ENCODE data around the gene C10orf90.

The C10orf90 gene

DNA sequence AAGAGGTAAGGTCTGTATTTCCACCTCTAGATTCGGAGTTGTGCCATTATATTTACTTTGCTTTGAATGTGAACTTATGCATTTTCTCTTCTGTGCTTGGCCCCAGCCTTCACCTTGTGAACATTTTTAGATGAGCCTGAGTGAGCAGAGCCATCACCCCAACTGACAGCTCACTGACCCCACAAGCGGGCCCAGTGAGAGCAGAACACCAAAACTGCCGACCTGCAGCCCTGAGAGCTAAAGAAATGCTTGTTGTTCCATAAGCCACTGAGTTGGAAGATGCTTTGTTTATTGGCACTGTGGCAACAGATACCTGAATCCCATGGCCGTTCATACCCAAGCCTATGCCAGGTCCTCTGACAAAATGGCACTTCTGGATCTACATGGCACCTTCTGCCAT lies 37.8 kb downstream of the C10orf90 start:
- no peaks in the 10 kb centered on the region for H3K36me3 Mint-ChIP-seq (ENCODE audit: low read depth)
- H3K9me3 Mint-ChIP-seq = no peaks in the 10 kb centered on the region
- H3K27me3 Mint-ChIP-seq (ENCODE audit: low read depth) = no peaks in the 10 kb centered on the region
- H3K4me3 Mint-ChIP-seq = no peak overlapping the region
- no peaks in the 10 kb centered on the region for H3K4me1 Mint-ChIP-seq (ENCODE audit: low read depth)
- no peak overlapping the region for H3K27ac Mint-ChIP-seq

DNA sequence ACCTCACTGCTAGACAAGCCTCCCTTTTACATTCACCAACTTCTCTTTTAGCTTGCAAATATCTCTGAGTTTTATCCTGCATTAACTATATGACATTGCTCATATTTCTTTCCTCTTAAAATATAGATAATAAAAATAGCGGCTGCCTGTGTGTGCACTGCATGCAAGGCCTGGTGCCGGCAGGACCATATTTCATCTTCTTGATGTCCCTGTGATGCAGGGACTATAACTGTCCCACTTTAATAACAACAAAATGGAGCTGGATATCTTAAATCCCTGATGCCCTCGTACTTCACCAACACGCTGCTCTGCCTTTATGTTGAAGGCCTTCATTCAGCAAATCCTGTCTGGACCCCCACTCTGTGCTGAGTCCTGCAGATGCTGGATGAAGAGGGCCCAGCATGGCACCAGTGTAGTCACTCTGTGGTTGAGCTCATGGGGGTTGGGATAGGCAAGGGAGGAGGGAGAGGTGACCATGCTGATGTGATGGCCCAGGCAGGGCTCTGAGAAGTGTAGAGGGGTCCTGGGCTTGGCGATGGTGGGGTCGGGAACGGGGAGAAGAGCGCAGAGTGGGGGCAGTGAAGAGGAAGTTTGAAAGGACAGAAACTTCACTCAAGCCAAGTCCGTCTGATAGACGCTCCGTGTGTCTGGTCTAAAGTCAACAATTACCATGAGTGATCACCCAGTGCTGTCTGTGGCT lies 40.4 kb downstream of the C10orf90 start:
- Mint-ChIP-seq H3K27ac (no peak overlapping the region), H3K4me1 (ENCODE audit: low read depth) (no peaks in the 10 kb centered on the region), H3K36me3 (ENCODE audit: low read depth) (no peaks in the 10 kb centered on the region), H3K4me3 (no peak overlapping the region), H3K27me3 (ENCODE audit: low read depth) (no peaks in the 10 kb centered on the region), H3K9me3 (no peaks in the 10 kb centered on the region)

DNA sequence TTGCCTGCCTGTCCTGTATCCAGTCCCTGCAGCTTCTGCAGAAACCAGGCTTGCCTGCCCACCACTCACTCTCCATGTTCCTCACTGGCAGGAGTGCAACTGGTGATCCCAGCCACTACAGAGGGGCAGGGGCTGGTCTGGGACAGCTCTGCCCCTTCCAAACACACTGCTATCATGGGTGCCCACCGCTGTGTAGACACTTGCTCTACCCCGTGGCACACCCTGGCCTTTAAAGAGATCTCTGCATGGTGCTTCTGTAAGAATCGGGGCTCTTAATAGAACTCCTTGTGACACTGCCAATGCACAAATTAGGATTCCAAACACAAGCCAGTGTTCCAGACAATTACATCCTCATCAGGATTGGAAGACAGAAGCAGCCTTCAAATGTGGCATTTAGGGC lies 41.7 kb downstream of the C10orf90 start:
- Mint-ChIP-seq H3K36me3 (ENCODE audit: low read depth) (no peaks in the 10 kb centered on the region), H3K9me3 (no peaks in the 10 kb centered on the region), H3K27ac (no peak overlapping the region), H3K4me1 (ENCODE audit: low read depth) (no peaks in the 10 kb centered on the region), H3K4me3 (no peak overlapping the region), H3K27me3 (ENCODE audit: low read depth) (no peaks in the 10 kb centered on the region)

DNA sequence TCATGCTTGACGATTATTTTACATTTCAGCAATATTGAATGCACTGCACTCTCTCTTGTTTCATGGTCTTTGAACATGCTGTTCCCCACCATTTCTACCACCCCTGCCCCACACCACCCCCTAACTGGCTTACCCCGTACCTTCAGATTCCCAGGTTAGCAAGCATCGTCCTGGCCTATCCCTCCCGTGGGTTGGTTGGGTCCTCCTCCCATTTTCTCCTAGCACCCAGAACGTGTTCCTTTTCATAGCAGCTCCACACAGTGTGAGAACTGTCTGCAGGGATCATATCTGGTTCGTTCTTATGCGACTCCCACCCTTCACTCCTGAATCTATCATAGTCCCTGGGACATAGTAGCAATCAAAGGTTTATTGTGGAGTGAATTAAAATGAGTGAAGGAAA lies 48.6 kb downstream of the C10orf90 start:
- Mint-ChIP-seq H3K27ac (no peak overlapping the region), H3K36me3 (ENCODE audit: low read depth) (no peaks in the 10 kb centered on the region), H3K9me3 (no peaks in the 10 kb centered on the region), H3K27me3 (ENCODE audit: low read depth) (no peaks in the 10 kb centered on the region), H3K4me1 (ENCODE audit: low read depth) (no peaks in the 10 kb centered on the region), H3K4me3 (no peak overlapping the region)

DNA sequence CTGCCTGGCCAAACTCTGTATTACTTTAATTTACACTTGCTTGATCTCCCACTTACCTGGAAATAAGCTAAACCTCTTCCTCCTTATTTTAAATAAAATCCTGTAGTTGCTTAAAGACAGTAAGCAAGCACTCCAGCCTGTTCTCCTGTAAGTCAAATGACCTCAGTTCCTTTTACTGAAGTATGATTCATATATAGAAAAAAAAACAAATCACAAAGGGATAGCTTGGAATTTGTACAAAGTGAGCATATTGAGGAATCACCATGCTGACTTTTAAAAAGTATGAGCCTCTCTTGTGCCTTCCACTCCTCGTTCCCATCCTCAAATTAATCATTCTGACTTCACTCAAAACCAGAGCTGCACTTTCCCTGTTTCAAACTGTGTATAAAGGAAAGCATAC lies 52.0 kb downstream of the C10orf90 start:
- no peak overlapping the region for H3K27ac Mint-ChIP-seq
- H3K27me3 Mint-ChIP-seq (ENCODE audit: low read depth) = no peaks in the 10 kb centered on the region
- H3K36me3 Mint-ChIP-seq (ENCODE audit: low read depth) = no peaks in the 10 kb centered on the region
- no peaks in the 10 kb centered on the region for H3K9me3 Mint-ChIP-seq
- no peaks in the 10 kb centered on the region for H3K4me1 Mint-ChIP-seq (ENCODE audit: low read depth)
- no peak overlapping the region for H3K4me3 Mint-ChIP-seq

DNA sequence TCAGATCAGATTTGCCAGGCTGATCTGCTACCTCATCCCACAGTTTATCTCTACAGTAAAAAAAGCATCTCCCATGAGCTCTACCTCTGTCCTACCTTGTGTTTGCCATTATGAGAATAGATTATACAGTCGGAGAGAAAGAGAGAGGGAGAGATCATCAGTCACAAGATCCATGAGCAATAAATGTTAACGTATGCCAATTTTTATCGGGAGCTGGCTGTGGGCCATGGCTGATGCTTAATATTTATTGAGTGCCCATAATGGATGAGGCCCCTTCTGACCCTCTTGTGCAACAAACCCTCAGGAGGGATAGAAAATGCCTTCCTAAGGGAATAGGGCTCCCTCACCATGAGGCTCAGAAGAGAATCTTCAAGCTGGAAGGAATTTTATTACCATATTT lies 52.8 kb downstream of the C10orf90 start:
- H3K4me1 Mint-ChIP-seq (ENCODE audit: low read depth) = no peaks in the 10 kb centered on the region
- H3K9me3 Mint-ChIP-seq = no peaks in the 10 kb centered on the region
- no peaks in the 10 kb centered on the region for H3K27me3 Mint-ChIP-seq (ENCODE audit: low read depth)
- no peak overlapping the region for H3K27ac Mint-ChIP-seq
- no peak overlapping the region for H3K4me3 Mint-ChIP-seq
- no peaks in the 10 kb centered on the region for H3K36me3 Mint-ChIP-seq (ENCODE audit: low read depth)

DNA sequence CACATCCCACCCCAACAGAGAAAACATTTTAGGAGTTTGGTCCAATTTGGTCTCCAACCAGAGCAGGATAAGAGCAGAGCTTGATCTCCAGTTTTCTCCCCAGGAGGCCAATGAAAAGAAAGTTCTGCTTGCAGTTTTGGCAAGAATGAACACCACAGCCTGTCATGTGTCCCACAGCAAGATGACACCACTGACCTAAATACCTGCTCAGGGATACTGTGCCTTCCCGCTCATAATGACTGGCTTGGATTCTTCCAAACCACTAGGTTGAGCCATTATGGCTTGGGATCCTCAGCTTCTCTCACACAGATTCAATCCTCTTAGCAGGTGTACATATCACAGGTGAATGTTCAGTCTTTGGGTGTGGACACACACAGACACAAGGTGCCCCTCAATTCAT lies 53.3 kb downstream of the C10orf90 start:
- Mint-ChIP-seq H3K4me3 (no peak overlapping the region), H3K36me3 (ENCODE audit: low read depth) (no peaks in the 10 kb centered on the region), H3K27ac (no peak overlapping the region), H3K4me1 (ENCODE audit: low read depth) (no peaks in the 10 kb centered on the region), H3K27me3 (ENCODE audit: low read depth) (no peaks in the 10 kb centered on the region), H3K9me3 (no peaks in the 10 kb centered on the region)

DNA sequence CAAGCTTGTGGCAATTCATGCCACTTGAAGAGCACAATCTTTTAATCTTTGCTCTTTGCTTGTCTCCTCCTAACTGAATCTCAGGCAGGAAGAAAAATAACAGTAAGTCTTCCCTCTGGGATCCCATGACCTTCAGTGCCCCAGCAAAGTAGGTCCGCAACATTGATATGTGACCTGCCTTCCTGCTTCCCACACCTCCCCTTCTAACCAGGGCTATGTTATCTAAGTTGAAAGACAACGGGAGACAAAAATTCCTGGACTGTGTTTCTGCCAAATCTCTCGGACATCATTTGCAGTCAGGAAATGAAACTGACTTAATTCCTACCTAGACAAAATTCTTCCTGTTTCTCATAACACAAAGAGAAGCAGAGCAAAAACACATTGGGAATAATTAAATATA lies 53.8 kb downstream of the C10orf90 start:
- H3K9me3 Mint-ChIP-seq = no peaks in the 10 kb centered on the region
- no peaks in the 10 kb centered on the region for H3K4me1 Mint-ChIP-seq (ENCODE audit: low read depth)
- H3K27me3 Mint-ChIP-seq (ENCODE audit: low read depth) = no peaks in the 10 kb centered on the region
- no peak overlapping the region for H3K27ac Mint-ChIP-seq
- H3K4me3 Mint-ChIP-seq = no peak overlapping the region
- no peaks in the 10 kb centered on the region for H3K36me3 Mint-ChIP-seq (ENCODE audit: low read depth)

DNA sequence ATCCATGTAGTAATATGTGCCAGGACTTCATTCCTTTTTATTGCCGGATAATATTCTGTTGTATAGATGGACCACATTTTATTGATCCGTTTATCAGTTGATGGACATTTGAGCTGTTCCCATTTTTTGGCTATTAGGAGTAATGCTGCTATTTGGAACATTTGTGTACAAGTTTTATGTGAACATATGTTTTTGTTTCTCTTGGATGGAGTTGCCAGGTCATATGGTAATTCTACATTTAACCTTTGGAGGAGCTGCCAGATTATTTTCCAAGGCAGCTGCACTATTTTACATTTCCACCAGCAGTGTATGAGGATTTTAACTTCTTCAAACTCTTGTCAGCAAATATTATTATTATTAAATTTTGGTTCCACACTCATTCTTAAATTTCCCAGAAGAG lies 59.2 kb downstream of the C10orf90 start:
- Mint-ChIP-seq H3K36me3 (ENCODE audit: low read depth) (no peaks in the 10 kb centered on the region), H3K9me3 (no peaks in the 10 kb centered on the region), H3K27me3 (ENCODE audit: low read depth) (no peaks in the 10 kb centered on the region), H3K4me3 (no peak overlapping the region), H3K4me1 (ENCODE audit: low read depth) (no peaks in the 10 kb centered on the region), H3K27ac (no peak overlapping the region)

DNA sequence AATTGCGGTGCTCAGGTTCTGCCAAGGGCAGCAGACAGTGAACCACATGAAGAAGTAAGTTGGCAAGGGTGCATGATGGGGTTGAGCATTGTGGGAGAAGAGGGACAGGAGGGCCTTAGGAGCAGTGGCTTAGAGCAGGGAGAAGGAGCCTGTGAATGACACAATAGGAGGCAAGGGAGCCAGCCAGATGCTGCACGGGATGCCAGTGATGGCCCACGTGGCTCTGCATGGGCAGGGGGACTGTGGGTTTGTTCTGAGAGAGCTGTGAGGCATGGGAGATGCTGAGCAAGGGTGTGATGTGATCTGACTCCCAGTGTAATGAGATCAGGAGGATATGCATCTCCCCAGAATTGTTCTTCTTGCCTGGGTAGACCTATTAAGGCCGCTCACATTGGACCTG lies 60.9 kb downstream of the C10orf90 start:
- Mint-ChIP-seq H3K27ac (no peak overlapping the region), H3K4me3 (no peak overlapping the region), H3K36me3 (ENCODE audit: low read depth) (no peaks in the 10 kb centered on the region), H3K9me3 (no peaks in the 10 kb centered on the region), H3K27me3 (ENCODE audit: low read depth) (no peaks in the 10 kb centered on the region), H3K4me1 (ENCODE audit: low read depth) (no peaks in the 10 kb centered on the region)

DNA sequence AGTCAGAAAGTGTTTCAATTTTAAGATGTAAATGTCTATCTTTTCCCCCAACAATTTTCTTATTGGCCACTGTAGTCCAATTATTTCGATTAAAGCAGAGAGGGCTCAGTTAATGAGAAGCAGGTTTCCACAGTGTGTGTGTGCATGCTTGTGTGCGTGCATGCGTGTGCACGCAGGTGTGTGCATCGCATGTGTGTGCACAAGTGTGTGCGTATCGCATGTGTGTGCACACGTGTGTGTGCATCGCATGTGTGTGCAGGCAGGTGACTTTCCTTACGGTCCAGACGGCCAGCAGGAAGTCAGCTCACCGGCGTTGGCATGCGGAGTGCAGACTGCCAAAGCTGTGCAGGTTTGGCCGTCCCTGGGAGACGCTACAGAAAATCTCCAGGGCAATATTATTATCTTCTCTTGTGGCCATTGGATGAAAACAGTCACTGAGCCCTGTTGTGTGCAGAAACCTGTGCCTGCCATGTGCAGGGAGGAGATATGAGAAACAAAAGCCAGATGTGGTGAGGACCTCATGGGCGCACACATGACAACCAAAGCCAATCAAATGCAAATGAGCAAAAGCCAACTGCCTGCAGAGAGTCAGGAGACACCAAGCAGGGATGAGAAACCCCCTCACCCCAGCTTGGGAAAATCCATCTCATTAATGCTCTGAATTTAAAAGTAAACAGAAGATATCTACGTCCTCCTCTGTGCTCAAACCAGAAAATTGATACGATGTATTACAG lies 70.4 kb downstream of the C10orf90 start:
- Mint-ChIP-seq H3K36me3 (ENCODE audit: low read depth) (no peaks in the 10 kb centered on the region), H3K4me1 (ENCODE audit: low read depth) (no peaks in the 10 kb centered on the region), H3K27ac (no peak overlapping the region), H3K27me3 (ENCODE audit: low read depth) (no peaks in the 10 kb centered on the region), H3K9me3 (no peaks in the 10 kb centered on the region), H3K4me3 (no peak overlapping the region)

DNA sequence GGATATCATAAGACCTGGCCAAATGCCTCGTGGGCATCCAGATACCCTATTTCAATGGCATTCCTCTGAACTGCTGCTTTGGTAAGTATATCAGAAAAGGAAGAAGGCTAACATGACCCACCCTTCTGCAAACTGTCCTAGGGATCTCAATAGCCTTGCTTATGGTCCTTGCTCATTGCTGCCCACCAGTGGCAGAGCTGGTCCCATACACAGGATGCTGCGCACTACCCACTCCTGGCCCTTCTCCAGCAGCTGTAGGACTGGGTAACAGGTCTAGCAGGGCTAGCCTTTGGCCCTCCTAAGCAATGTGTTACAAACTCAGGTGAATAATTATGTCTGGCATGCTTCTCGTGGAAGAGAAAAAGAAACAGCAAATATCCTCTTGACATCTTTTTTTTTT lies 72.5 kb downstream of the C10orf90 start:
- Mint-ChIP-seq H3K27me3 (ENCODE audit: low read depth) (no peaks in the 10 kb centered on the region), H3K27ac (no peak overlapping the region), H3K4me1 (ENCODE audit: low read depth) (no peaks in the 10 kb centered on the region), H3K36me3 (ENCODE audit: low read depth) (no peaks in the 10 kb centered on the region), H3K9me3 (no peaks in the 10 kb centered on the region), H3K4me3 (no peak overlapping the region)

DNA sequence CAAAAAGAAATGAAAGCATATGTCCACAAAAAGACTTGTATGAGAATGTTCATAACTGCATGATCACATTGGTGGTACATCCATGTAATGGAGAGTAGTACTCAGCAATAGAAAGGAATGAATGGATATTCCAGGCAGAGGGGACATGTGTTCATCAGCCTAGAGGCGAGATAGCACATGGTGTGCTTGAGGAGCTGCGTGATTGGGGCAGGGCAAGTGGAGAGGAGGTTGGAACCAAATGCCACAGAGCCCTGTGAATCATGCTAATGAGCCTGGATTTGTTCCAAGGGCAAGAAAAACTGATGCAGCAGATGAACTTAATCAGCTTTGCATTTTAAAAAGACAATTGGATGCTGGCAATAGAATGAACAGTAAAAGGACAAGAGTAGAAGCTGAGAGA lies 73.3 kb downstream of the C10orf90 start:
- no peak overlapping the region for H3K4me3 Mint-ChIP-seq
- H3K36me3 Mint-ChIP-seq (ENCODE audit: low read depth) = no peaks in the 10 kb centered on the region
- no peaks in the 10 kb centered on the region for H3K9me3 Mint-ChIP-seq
- no peaks in the 10 kb centered on the region for H3K4me1 Mint-ChIP-seq (ENCODE audit: low read depth)
- H3K27ac Mint-ChIP-seq = no peak overlapping the region
- H3K27me3 Mint-ChIP-seq (ENCODE audit: low read depth) = no peaks in the 10 kb centered on the region

DNA sequence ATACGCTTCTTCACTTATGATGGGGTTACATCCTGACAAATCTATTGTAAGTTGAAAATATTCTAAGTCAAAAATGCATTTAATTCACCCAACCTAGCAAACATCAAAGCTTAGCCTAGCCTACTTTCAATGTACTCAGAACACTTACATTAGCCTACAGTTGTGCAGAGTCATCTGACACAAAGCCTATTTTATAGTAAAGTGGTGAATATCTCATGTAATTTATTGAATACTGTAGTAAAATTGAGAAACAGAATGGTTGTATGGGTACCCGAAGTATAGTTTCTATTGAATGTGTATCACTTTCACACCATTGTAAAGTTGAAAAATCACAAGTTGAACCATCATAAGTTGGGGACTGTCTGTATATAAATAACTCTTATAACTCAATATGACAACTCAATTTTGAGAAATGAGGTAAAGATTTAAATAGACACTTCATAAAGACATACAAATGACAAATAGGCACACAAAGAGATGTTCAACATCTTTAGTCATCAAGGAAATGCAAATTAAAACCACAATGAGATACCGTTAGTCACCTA lies 73.9 kb downstream of the C10orf90 start:
- H3K4me1 Mint-ChIP-seq (ENCODE audit: low read depth) = no peaks in the 10 kb centered on the region
- H3K27me3 Mint-ChIP-seq (ENCODE audit: low read depth) = no peaks in the 10 kb centered on the region
- H3K27ac Mint-ChIP-seq = no peak overlapping the region
- H3K9me3 Mint-ChIP-seq = no peaks in the 10 kb centered on the region
- no peaks in the 10 kb centered on the region for H3K36me3 Mint-ChIP-seq (ENCODE audit: low read depth)
- no peak overlapping the region for H3K4me3 Mint-ChIP-seq

DNA sequence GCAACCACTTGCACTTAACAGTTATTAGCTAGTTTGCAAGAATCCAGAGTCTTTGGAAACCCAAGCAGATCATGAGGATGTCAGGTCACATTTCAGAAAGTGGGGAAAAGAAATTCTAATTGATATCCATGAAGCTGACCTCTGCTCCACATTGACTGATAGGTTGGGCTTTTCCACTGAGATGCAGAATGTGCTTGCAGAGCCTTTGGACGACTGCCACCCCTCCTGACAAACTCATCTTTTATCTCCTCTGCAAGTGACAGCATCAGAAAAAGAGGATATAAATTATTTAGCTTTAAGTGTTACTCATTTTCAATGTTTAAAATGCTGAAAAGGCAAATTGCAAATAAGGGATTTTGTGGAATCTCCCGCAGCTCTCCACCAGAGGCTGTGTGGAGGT lies 75.3 kb downstream of the C10orf90 start:
- H3K36me3 Mint-ChIP-seq (ENCODE audit: low read depth) = no peaks in the 10 kb centered on the region
- H3K4me3 Mint-ChIP-seq = no peak overlapping the region
- H3K27ac Mint-ChIP-seq = no peak overlapping the region
- H3K9me3 Mint-ChIP-seq = no peaks in the 10 kb centered on the region
- no peaks in the 10 kb centered on the region for H3K27me3 Mint-ChIP-seq (ENCODE audit: low read depth)
- no peaks in the 10 kb centered on the region for H3K4me1 Mint-ChIP-seq (ENCODE audit: low read depth)
